NCI-H2227 treated with DMSO at 0.1 percent for 48 hours (cell line): ENCODE data around the gene MRPL41.
"Not testable (repeated sequence)": the region's sequence is repeated elsewhere in the genome, so short reads cannot be mapped to it uniquely, and the experiment has no call there.

Experiments
- DNase-seq: peaks from one replicate; lab custom pipeline; 2025; lab: John Stamatoyannopoulos, UW

MRPL41 gene

GRCh38 chr9:137522746-137523455, 28.8 kb upstream of the MRPL41 start:
- DNase-seq, result no peak

GRCh38 chr9:137524161-137524980, 27.3 kb upstream of the MRPL41 start:
- DNase-seq, result no peak

GRCh38 chr9:137524981-137525317, 26.7 kb upstream of the MRPL41 start:
- no peak for DNase-seq

- DNase-seq, result no peak
Measured at GRCh38 chr9:137530331-137530730, 21.3 kb upstream of the MRPL41 start.

GRCh38 chr9:137531099-137531765, 20.4 kb upstream of the MRPL41 start:
- DNase-seq, result no peak

GRCh38 chr9:137532891-137533468, 18.7 kb upstream of the MRPL41 start:
- not testable (repeated sequence) for DNase-seq

GRCh38 chr9:137534256-137535119, 17.2 kb upstream of the MRPL41 start:
- peak; percentile 14 for DNase-seq

- no peak for DNase-seq
Measured at GRCh38 chr9:137535120-137535428, 16.6 kb upstream of the MRPL41 start.

GRCh38 chr9:137536594-137537131, 15.0 kb upstream of the MRPL41 start:
- not testable (repeated sequence) for DNase-seq

GRCh38 chr9:137538058-137538457, 13.6 kb upstream of the MRPL41 start:
- DNase-seq, result no peak

GRCh38 chr9:137540536-137540935, 11.1 kb upstream of the MRPL41 start:
- DNase-seq, result no peak

- DNase-seq, result no peak
Measured at GRCh38 chr9:137542486-137542885, 9.2 kb upstream of the MRPL41 start.

GRCh38 chr9:137543237-137543963, 8.3 kb upstream of the MRPL41 start:
- DNase-seq, result no peak

- no peak for DNase-seq
Measured at GRCh38 chr9:137544176-137544760, 7.4 kb upstream of the MRPL41 start.

- no peak for DNase-seq
Measured at GRCh38 chr9:137545123-137545522, 6.6 kb upstream of the MRPL41 start.

- DNase-seq, result no peak
Measured at GRCh38 chr9:137547687-137548543, 3.8 kb upstream of the MRPL41 start.

GRCh38 chr9:137550231-137550621, 1.5 kb upstream of the MRPL41 start, which contains the start of gene PNPLA7:
TSS of gene PNPLA7 (minus strand) at chr9:137550402. CDS start at chr9:137550197, 205 bp downstream.
- peak; percentile 61 for DNase-seq

GRCh38 chr9:137550958-137551263, 768 bp upstream of the MRPL41 start:
- not testable (repeated sequence) for DNase-seq

GRCh38 chr9:137552022-137552768, 516 bp downstream of the MRPL41 start:
- no peak for DNase-seq
